Memory B cell (primary cell): ENCODE results near the gene TMPRSS11A.

Experiments used
- ATAC-seq: fragments of 150-1000 bp; cut with Tn5 transposase; 2 replicates; pipeline ENCODE4 v1.10.0; 2021; ENCODE audit warnings: low read depth, mild to moderate bottlenecking, moderate library complexity
- DNase-seq, 2 donors: peaks; one replicate each; pipeline ENCODE4 v3.0.0; 2022; ENCODE audit warnings: low spot score in 2 of 2
- H3K27ac Mint-ChIP-seq: one replicate; pipeline ENCODE4 v1.8.0; 2022; ENCODE audit warnings: mild to moderate bottlenecking, moderate library complexity, mixed read lengths
- H3K27me3 Mint-ChIP-seq: one replicate; pipeline ENCODE4 v1.8.0; 2022; ENCODE audit warnings: mixed read lengths
- H3K36me3 Mint-ChIP-seq: one replicate; pipeline ENCODE4 v1.8.0; 2022; ENCODE audit warnings: mild to moderate bottlenecking, mixed read lengths
- H3K4me1 Mint-ChIP-seq: one replicate; pipeline ENCODE4 v1.8.0; 2022; ENCODE audit warnings: mixed read lengths
- H3K4me3 Mint-ChIP-seq: one replicate; pipeline ENCODE4 v1.8.0; 2022; ENCODE audit warnings: mild to moderate bottlenecking, moderate library complexity, mixed read lengths
- H3K9me3 Mint-ChIP-seq: one replicate; pipeline ENCODE4 v1.8.0; 2022; ENCODE audit warnings: mixed read lengths

Gene TMPRSS11A

DNA sequence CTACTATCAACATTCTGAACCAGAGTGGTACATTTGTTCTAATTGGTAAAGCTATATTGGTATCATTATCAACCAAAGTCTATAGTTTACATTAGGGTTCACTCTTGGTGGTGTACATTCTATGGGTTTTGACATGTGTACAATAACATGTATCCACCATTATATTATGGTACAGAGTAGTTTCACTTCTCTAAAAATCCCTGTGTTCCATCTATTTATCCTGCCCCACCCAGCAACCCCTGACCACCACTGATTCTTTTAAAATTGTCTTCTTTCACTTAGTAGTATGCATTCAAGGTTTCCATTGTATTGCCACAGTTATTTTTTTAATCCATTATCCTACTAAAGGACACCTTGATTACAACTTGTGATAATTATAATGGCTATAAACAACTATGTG lies 64.2 kb downstream of the TMPRSS11A start:
- no peak for ATAC-seq
- H3K36me3 Mint-ChIP-seq: no peaks in the 10 kb centered on the region
- no peaks in the 10 kb centered on the region for H3K27me3 Mint-ChIP-seq
- no peak for DNase-seq
- H3K4me3 Mint-ChIP-seq: no peak overlapping the region
- no peaks in the 10 kb centered on the region for H3K4me1 Mint-ChIP-seq
- H3K27ac Mint-ChIP-seq: no peak overlapping the region
- H3K9me3 Mint-ChIP-seq: no peaks in the 10 kb centered on the region

DNA sequence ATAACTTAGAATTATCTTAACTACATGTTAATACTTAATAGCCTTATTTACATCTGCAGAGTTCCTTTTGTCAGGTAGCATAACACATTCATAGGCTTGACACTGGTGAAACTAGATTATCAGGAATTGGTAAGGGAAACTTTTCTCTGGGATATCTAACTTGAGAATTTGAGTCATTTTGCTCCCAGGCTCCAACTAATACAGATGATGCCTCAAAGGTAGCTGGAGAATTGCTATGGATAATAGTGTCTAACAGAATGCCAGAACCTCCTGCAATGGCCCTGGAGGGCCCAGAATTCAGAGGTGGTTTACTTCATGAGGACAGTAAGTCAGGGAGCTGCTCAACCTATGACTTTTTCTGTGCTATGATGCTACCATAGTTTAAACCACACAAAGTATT lies 65.6 kb downstream of the TMPRSS11A start:
- Mint-ChIP-seq H3K4me1 (no peaks in the 10 kb centered on the region), H3K9me3 (no peaks in the 10 kb centered on the region), H3K36me3 (no peaks in the 10 kb centered on the region), H3K4me3 (no peak overlapping the region), H3K27me3 (no peaks in the 10 kb centered on the region), H3K27ac (no peak overlapping the region)
- no peak for ATAC-seq
- DNase-seq: no peak

DNA sequence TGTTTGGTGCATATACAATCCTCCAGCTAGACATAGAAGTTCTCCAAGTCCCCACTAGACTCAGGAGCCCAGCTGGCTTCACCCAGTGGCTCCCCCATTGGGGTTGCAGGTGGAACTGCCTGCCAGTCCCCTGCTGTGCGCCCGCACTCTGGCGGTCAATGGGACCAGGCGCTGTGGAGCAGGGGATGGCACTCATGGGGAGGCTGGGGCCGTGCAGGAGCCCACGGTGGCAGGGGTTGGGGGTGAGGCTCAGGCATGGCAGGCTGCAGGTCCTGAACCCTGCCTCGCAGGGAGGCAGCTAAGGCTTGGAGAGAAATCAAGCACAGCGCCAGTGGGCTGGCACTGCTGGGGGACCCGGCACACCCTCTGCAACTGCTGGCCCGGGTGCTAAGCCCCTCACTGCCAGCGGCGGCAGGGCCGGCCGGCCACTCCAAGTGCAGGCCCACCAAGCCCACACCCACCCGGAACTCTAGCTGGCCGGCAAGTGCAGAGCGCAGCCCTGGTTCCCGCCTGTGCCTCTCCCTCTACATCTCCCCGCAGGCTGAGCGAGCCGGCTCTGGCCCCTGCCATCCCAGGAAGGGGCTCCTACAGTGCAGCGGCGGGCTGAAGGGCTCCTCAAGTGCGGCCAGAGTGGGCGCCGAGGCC lies 66.8 kb downstream of the TMPRSS11A start:
- ATAC-seq (no peak), DNase-seq (no peak)
- Mint-ChIP-seq H3K27me3 (no peaks in the 10 kb centered on the region), H3K27ac (no peak overlapping the region), H3K4me3 (no peak overlapping the region), H3K9me3 (no peaks in the 10 kb centered on the region), H3K36me3 (no peaks in the 10 kb centered on the region), H3K4me1 (no peaks in the 10 kb centered on the region)

DNA sequence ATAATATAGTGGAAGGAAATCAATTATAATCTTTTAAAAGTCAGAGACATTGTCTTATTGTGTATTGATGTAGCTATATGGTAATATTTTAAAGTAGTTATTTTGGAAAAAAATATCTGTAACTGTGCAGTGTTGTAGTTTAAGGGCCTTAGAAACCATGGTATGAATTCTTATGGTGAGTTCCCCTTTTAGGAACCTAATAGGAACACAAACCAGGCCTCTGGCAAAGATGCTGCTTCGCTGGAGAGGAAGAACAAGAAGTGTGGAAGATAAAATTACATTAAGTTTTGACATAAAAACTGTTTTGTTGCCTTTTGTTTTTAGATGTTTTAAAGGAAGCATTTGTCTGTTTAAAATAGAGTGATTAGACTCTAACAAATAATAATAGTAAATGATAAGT lies 68.6 kb downstream of the TMPRSS11A start:
- no peaks in the 10 kb centered on the region for H3K9me3 Mint-ChIP-seq
- ATAC-seq (no peak), DNase-seq (no peak)
- H3K36me3 Mint-ChIP-seq: no peaks in the 10 kb centered on the region
- no peak overlapping the region for H3K27ac Mint-ChIP-seq
- peaks cover 4% of the 10 kb centered on the region for H3K4me1 Mint-ChIP-seq
- no peak overlapping the region for H3K4me3 Mint-ChIP-seq
- no peaks in the 10 kb centered on the region for H3K27me3 Mint-ChIP-seq

DNA sequence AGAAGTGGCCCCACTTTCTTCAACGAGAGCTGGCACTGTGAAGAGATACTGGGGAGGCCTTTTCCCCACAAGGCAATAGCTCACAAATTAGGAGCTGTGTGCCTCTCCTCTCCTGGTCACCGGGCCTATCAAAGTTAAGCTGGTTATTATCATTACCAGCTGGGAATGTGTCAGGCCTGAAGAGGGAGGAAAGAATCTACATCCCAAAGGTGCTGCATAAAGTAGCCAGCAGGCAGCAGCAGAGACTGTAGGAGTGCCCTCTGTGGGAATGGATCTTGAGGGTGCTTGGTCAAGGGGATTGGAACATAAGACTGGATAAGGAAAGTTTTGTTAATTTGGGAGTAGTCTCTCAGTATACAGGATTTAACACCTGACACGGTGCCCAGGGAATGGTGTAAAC lies 70.4 kb downstream of the TMPRSS11A start:
- no peaks in the 10 kb centered on the region for H3K27me3 Mint-ChIP-seq
- no peaks in the 10 kb centered on the region for H3K36me3 Mint-ChIP-seq
- H3K4me1 Mint-ChIP-seq: peaks cover 4% of the 10 kb centered on the region
- H3K9me3 Mint-ChIP-seq: no peaks in the 10 kb centered on the region
- no peak for ATAC-seq
- no peak overlapping the region for H3K4me3 Mint-ChIP-seq
- DNase-seq: no peak
- no peak overlapping the region for H3K27ac Mint-ChIP-seq

DNA sequence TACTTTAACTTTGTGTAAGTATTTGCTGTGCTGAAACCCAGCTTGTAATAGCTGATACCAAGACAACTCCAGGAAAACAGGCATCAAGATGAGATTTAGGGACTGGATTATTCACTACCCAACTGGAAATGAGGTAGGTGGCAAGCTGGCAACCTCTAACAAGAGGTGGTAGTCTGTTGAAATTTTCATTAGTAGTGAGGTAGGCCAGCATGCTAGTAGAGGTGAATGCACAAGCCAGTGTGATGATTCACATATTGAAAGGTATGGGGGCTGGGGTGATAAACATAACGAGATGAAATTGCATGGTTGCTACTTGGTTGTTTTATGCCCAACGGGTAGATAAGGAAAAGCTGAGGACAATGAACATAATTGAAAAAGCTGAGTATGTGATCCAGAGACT lies 71.0 kb downstream of the TMPRSS11A start:
- ATAC-seq (no peak), DNase-seq (no peak)
- H3K4me1 Mint-ChIP-seq: peaks cover 4% of the 10 kb centered on the region
- no peaks in the 10 kb centered on the region for H3K9me3 Mint-ChIP-seq
- H3K36me3 Mint-ChIP-seq: no peaks in the 10 kb centered on the region
- no peak overlapping the region for H3K27ac Mint-ChIP-seq
- no peak overlapping the region for H3K4me3 Mint-ChIP-seq
- H3K27me3 Mint-ChIP-seq: no peaks in the 10 kb centered on the region

DNA sequence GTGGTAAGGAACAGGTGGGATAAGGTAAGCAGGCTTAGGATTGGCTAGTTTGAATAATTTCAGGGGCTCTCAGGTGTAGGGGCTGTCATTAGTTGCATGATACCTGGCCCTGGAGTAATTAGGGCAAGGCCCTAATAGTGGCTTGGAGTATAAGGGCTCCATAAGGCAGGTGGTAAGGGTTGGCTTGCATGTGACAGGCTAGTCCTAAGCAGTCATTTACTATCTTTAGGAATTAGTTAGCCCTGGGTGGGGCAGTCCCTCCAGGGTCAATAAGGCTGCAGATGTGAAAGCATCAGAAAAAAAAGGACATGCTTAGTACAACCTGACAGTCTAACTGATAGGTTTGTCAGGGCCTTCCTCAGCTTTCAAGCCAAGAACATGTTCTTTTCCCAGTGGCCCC lies 71.6 kb downstream of the TMPRSS11A start:
- DNase-seq (no peak), ATAC-seq (no peak)
- Mint-ChIP-seq H3K4me1 (peaks cover 4% of the 10 kb centered on the region), H3K36me3 (no peaks in the 10 kb centered on the region), H3K27ac (no peak overlapping the region), H3K4me3 (no peak overlapping the region), H3K27me3 (no peaks in the 10 kb centered on the region), H3K9me3 (no peaks in the 10 kb centered on the region)

DNA sequence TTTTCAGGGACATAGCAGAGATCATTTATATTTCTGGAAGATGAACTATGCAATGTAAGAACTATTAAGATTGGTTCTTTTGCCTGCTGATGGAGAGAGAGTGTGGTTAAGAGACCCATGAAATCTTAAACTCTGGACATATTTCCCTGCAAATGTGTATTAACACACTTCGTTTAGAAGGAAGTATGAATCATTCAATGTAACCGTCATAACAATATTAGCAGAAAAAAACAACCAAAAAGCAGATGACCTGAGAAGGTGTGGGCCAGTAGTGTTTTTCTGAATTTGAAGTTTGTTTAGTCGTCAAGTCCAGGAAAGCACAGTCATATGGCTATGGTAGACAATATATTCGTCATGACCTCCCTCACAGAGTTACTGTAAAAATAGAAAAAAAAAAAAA lies 77.0 kb downstream of the TMPRSS11A start:
- Mint-ChIP-seq H3K4me3 (no peak overlapping the region), H3K36me3 (peaks cover 2% of the 10 kb centered on the region), H3K9me3 (no peaks in the 10 kb centered on the region), H3K27ac (no peak overlapping the region), H3K27me3 (peaks cover 6% of the 10 kb centered on the region), H3K4me1 (peaks cover 4% of the 10 kb centered on the region)
- DNase-seq (no peak), ATAC-seq (no peak)

DNA sequence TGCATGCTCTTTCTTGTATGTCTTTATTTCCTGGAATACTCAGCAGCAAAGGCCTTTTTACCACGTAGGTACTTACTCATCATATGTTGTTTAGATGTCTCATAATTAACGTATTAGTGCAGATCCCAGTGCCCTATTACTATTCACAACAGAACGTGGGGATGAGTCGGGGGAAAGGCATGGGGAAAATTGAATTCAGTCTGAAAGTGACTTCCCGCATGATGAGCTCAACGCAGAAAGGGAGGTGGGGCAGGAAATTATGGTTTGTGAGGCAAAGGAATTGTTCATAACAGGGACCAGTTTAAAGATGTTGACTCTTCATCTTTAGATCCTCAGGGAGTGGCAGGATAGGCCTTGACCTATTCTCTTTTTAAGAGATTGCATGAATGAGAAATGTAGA lies 77.5 kb downstream of the TMPRSS11A start:
- H3K27ac Mint-ChIP-seq: no peak overlapping the region
- no peak overlapping the region for H3K4me3 Mint-ChIP-seq
- ATAC-seq (no peak), DNase-seq (no peak)
- H3K4me1 Mint-ChIP-seq: peaks cover 4% of the 10 kb centered on the region
- peaks cover 6% of the 10 kb centered on the region for H3K27me3 Mint-ChIP-seq
- H3K36me3 Mint-ChIP-seq: peaks cover 2% of the 10 kb centered on the region
- H3K9me3 Mint-ChIP-seq: no peaks in the 10 kb centered on the region

DNA sequence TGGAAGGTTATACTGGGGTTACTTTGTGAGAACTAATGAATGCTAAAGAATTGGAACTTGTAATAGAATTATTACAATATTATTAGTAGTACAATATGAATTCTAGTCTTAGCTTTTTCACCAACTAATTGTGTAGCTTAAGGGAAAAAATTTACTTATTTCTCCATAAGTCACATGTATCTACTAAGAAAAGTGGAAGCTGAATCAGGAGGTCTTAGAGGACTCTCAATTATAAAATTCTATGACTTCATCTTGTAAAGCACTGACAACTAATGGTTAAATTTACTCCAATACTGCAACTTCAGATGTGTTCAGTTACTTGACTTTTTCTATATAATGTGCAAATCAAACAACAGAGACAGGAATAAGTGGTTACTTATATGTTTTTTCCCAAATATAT lies 78.6 kb downstream of the TMPRSS11A start:
- Mint-ChIP-seq H3K27me3 (peaks cover 6% of the 10 kb centered on the region), H3K9me3 (no peaks in the 10 kb centered on the region), H3K27ac (no peak overlapping the region), H3K36me3 (peaks cover 2% of the 10 kb centered on the region), H3K4me3 (no peak overlapping the region), H3K4me1 (peaks cover under 1% of the 10 kb centered on the region)
- no peak for DNase-seq
- no peak for ATAC-seq

DNA sequence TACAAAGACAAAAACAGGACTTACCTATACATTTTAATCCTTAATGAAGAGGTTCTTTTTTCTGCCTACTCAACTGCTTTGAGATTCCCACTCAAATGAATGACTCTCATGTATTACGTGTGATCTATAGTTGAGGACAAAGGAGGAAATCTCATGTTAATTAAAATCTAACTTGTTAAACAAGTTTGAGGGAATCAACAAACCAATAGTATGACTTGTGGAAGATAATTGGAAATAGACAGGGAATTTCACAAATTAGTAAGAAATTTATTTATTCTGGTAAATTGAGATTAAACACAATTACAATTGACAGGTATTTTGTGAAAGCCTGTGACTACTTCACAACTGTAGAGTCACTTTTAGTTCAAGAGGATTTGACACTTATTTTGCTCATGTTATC lies 79.4 kb downstream of the TMPRSS11A start, which contains the start of gene TMPRSS11D:
Gene TMPRSS11D (minus strand): TSS at position 101 of the 400 bp plus-strand sequence. CDS start 69 bp downstream, at position 32.
- Mint-ChIP-seq H3K4me3 (no peak within 1 kb of the TSS), H3K4me1 (no peaks in the 10 kb centered on the region)

DNA sequence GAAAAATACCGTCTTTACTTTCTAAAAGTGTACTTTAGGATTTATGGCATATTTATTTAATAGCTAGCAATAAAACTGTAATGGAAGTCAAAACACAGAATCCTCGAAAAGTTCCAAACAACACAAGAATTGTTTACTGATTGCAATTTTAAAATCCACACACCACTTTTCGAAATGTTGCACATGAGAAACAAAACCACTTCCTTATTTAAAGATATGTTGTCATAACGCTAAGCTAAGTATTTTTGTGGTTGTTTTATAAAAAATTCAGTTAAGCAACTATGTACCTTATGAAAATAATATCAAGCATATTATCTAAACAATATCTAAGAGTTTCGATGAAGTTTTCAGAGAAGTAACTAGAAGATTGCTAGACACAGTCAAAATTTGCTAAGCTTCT lies 79.8 kb downstream of the TMPRSS11A start:
- ATAC-seq (no peak), DNase-seq (no peak)
- H3K27ac Mint-ChIP-seq: no peak overlapping the region
- H3K27me3 Mint-ChIP-seq: peaks cover 9% of the 10 kb centered on the region
- H3K9me3 Mint-ChIP-seq: peaks cover 2% of the 10 kb centered on the region
- peaks cover 4% of the 10 kb centered on the region for H3K36me3 Mint-ChIP-seq
- H3K4me3 Mint-ChIP-seq: no peak overlapping the region
- H3K4me1 Mint-ChIP-seq: no peaks in the 10 kb centered on the region

More for the DNA sequence above, 79.4 kb downstream of the TMPRSS11A start, which contains the start of gene TMPRSS11D:
- no peak within 1 kb of the TSS for H3K27ac Mint-ChIP-seq
- ATAC-seq (no peak), DNase-seq (no peak)
- H3K36me3 Mint-ChIP-seq: peaks cover 3% of the 10 kb centered on the region
- peaks cover 8% of the 10 kb centered on the region for H3K27me3 Mint-ChIP-seq
- peaks cover 2% of the 10 kb centered on the region for H3K9me3 Mint-ChIP-seq

DNA sequence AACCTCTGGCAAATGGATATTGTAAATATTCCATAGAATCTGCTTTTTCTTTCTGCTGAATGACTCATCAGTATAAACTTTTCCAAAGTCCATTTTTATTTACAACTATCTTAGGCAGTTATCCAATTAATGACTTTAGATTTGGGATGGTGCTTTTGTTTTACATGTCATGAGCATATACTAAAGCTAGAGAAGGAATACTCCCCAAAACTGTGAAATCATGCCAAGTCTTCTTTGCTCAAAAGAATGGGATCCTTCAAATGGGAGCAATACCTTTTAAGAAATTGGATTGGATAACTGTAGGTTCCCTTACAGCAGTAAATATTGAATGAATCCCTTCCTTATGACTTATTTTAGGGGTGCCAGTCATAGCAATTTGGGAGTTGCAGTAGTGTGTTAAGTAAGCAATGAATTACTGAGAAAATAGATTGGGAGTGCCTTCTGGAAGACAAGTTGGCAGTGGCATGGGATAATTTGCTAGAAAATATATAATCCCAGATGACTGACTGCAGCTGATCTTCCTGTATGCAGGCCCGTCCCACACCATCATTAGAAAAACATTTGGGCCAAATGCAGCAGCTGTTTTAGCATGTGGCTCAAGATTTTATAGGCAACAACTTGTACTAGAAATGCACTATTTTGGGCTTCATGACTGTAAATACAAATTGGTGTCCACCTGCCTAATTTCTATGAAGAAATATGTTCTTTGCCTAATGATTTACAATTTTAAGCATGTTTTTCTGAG lies 82.3 kb downstream of the TMPRSS11A start:
- peaks cover 12% of the 10 kb centered on the region for H3K27me3 Mint-ChIP-seq
- H3K4me1 Mint-ChIP-seq: no peaks in the 10 kb centered on the region
- no peak for DNase-seq
- H3K36me3 Mint-ChIP-seq: peaks cover 4% of the 10 kb centered on the region
- H3K9me3 Mint-ChIP-seq: peaks cover 2% of the 10 kb centered on the region
- ATAC-seq: no peak
- H3K4me3 Mint-ChIP-seq: no peak overlapping the region
- H3K27ac Mint-ChIP-seq: no peak overlapping the region

DNA sequence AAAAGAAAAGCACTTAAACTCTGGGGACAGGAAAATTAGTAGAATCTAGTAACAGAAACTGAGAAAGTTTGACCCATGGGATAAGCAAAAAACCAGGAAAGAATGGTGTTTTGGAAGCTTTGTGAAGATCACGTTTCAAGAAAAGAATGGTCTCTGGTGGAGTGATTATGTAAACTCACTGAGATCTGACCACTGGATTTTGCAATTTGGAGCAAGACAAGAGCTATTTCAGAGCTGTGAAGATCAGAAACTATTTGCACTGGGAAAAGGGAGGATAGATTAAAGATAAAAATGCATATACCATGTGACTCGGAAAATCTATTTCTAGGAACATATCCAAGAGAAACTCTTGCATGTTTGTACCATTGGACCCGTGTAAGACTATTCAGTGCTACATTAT lies 83.8 kb downstream of the TMPRSS11A start:
- Mint-ChIP-seq H3K4me3 (no peak overlapping the region), H3K9me3 (peaks cover 2% of the 10 kb centered on the region)
- no peak for DNase-seq

DNA sequence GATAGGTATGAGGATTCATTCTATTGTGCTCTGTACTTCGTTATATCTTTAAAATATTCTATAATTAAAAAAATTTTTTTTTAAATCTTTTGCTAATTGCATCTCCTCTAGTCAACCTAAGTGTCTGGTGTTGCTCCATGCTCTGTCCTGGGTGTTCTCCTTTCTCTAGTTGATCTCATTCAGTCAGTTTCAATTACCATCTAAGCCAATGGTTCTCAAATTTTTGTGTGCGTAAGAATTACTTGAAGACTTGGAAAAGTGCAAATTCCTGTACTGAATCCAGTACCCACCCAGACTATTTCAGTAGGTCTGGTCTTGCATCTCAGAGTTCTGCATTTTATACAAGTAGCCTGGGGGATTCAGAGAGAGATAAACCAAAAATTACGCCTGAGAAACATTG lies 86.2 kb downstream of the TMPRSS11A start:
- Mint-ChIP-seq H3K4me3 (no peak overlapping the region), H3K36me3 (peaks cover 1% of the 10 kb centered on the region), H3K4me1 (no peaks in the 10 kb centered on the region), H3K27me3 (peaks cover 9% of the 10 kb centered on the region), H3K9me3 (peaks cover 2% of the 10 kb centered on the region), H3K27ac (no peak overlapping the region)
- DNase-seq: no peak
- ATAC-seq: no peak

More for the DNA sequence above, 83.8 kb downstream of the TMPRSS11A start:
- no peak for ATAC-seq
- H3K27me3 Mint-ChIP-seq: peaks cover 12% of the 10 kb centered on the region
- peaks cover 1% of the 10 kb centered on the region for H3K36me3 Mint-ChIP-seq
- no peak overlapping the region for H3K27ac Mint-ChIP-seq
- H3K4me1 Mint-ChIP-seq: no peaks in the 10 kb centered on the region
